ENCODE measurements around the gene SUGCT. TPM values are rescaled to one million over a fixed set of nuclear protein-coding genes. Genes with fewer than 3 reads are reported as not detected.

The SUGCT gene
- polyA plus RNA-seq, 1 donor from 2014 or later = 1.3 TPM

DNA sequence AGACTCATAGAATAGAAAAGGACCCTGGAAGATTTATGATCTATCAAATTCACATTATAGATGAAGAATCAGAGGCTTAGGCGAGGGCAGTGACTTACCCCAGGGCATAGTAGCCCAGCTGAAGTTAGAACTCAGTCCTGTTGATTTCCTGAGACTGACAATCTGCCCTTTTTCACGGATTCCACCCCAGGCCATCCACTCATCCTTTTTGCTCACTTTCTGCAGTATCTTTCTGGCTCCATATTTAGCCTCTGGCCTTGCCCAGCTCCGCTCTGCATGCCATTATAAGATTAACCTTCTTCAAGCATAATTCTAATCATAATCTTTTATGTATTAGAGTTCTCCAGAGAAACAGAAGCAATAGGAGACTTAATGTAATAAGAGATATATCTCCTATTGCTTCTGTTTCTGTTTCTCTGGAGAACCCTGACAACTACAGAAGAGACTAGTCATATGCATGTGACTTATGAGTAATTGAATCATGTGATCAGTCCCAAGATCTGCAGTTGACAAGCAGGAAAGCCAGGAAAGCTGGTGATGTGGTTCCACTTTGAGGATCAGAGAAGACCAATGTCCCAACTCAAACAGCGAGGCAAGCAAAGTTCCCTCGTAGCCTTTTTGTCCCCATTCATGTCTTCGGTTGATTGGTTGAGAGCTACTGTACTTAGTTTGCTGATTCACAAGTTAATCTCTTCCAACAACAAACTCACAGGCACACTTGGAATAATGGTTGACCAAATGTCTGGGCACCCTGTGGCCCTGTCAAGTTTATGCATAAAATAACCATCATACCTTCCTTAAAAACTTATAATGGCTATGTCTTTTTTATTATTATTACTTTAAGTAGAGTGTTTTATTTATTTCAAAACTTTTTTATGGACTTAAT is 412.1 kb downstream of the SUGCT start:
- Mint-ChIP-seq H3K27ac (no peak overlapping the region), H3K27me3 (no peaks in the 10 kb centered on the region)

DNA sequence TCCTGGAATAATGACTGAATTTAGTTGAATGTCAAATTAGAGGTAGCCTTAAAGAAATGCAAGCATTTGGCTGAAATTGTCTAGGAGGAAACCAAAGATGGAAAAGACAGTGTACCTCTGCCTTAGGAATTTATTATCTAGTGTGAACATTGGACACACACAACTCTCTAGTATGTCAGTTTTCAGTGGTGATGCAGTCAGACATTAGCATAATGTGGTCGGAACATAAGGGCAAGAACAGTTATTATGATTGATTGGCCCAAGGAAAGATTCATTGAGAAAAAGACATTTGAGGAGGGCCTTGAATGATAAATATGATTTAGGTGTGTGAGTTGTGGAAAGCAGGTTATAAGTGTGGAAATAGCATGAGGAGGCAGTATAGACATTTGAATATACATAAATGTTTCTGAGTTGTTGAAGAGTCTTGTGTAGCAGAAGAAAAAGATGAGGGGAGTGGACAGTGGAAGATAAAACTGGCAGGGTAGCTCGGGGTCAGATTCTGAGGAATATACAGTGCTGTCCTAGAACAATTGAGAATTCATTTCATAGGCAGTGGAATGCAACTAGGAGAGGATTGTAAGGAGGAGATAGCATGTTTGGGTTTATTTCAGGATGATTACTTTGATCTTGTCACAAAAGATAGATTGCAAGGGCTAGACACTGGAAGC is 414.7 kb downstream of the SUGCT start:
- Mint-ChIP-seq H3K27me3 (no peaks in the 10 kb centered on the region), H3K4me3 (no peak overlapping the region), H3K9me3 (no peaks in the 10 kb centered on the region), H3K27ac (no peak overlapping the region), H3K4me1 (peaks cover 0 to 5% (median 0%) of the 10 kb centered on the region in 3 donors), H3K36me3 (no peaks in the 10 kb centered on the region)

More for the DNA sequence above, 412.1 kb downstream of the SUGCT start:
- Mint-ChIP-seq H3K36me3 (no peaks in the 10 kb centered on the region), H3K4me3 (no peak overlapping the region), H3K9me3 (peaks cover 0 to 1% (median 0%) of the 10 kb centered on the region in 3 donors), H3K4me1 (peaks cover 0 to 4% (median 0%) of the 10 kb centered on the region in 3 donors)

DNA sequence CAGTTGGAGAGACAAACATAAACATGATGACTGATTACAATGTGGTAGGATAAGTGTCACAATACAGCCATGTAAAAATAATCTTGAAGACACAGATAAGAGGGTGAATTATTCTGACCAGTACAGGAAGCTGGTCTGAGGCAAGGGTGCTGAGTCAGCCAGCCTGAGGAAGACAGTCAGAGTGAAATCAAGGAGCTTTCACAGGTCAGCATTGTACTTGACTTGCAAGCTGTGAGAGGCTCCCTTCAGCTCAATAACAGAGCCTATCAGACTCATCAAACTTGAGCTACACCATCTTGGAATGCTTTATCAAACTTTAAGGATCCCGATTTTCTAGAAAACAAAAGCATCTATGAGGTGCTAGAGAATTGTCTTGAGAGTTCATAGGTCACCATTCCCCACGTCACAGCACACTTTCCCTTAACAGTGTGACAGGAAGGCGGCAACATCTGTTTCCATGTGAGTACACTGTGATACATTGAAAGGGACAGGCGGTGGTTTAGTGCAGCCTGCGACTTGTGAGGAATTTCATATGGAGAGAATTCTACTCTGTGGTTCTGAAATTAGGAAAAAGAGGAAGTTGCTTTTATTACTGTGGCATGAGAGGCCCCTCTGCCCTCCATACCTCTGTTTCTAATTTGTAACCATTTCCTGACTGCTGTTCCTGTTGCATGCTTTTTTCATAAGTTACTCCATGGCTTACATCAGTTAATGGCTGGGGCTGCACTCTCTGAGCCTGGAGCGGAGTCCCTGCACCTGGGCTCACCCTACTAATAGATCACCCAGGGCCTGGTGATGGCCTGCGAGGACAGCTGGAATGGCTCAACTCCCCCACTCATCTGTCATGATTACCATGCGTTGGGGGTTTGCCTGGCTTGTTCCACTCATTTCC is 417.1 kb downstream of the SUGCT start:
- H3K4me1 Mint-ChIP-seq = peaks cover 0 to 5% (median 0%) of the 10 kb centered on the region in 3 donors
- H3K4me3 Mint-ChIP-seq = no peak overlapping the region
- H3K27me3 Mint-ChIP-seq = no peaks in the 10 kb centered on the region
- no peak overlapping the region for H3K27ac Mint-ChIP-seq
- no peaks in the 10 kb centered on the region for H3K9me3 Mint-ChIP-seq
- no peaks in the 10 kb centered on the region for H3K36me3 Mint-ChIP-seq

DNA sequence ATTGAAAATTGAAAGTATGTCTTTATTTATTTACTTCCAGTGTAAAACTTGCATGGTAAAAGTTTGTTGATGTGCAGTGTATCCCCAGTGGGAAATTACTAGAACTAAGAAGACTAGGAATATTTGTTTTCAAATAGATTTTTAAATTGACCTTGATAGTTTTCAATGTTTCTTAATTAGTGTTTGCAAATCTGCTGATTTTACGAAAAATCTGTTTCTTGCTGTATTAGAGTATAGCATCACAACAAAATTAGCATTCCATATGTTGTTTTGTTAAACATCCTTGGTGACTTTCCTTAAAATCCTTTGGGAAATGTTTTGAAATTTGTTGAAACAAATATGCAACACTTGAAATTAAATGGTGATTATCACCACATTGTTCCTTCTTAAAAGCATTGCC is 425.9 kb downstream of the SUGCT start:
- Mint-ChIP-seq H3K27me3 (no peaks in the 10 kb centered on the region), H3K36me3 (no peaks in the 10 kb centered on the region), H3K4me3 (no peak overlapping the region), H3K27ac (no peak overlapping the region), H3K4me1 (no peaks in the 10 kb centered on the region), H3K9me3 (peaks cover 2 to 4% (median 2%) of the 10 kb centered on the region in 3 donors)

- Mint-ChIP-seq H3K27ac (no peak overlapping the region), H3K4me1 (no peaks in the 10 kb centered on the region), H3K36me3 (no peaks in the 10 kb centered on the region), H3K27me3 (no peaks in the 10 kb centered on the region), H3K4me3 (no peak overlapping the region), H3K9me3 (peaks cover 0 to 4% (median 2%) of the 10 kb centered on the region in 3 donors)
Observed at GRCh38 chr7:40566879-40567278, 432.1 kb downstream of the SUGCT start.

DNA sequence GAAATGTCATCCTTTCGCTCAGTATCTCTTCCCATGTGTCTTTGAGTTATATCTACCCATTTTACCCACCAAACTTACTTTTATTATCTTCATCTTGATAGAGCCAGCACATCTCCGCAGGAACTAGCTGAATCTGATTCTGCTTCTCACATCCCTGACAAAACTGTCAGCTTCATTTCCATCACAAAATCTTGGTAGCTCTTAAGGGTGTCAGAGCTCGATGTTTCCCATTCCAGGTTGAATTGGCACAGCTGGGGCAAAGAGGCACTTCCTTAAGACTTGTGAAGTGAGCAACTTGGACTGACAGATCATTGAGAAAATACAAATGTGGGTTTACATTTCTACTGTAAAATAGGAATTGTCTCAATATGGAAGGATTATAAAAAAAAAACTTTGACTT is 434.5 kb downstream of the SUGCT start:
- Mint-ChIP-seq H3K27ac (no peak overlapping the region), H3K4me3 (no peak overlapping the region), H3K27me3 (no peaks in the 10 kb centered on the region), H3K4me1 (no peaks in the 10 kb centered on the region), H3K9me3 (no peaks in the 10 kb centered on the region), H3K36me3 (no peaks in the 10 kb centered on the region)

- Mint-ChIP-seq H3K4me1 (no peaks in the 10 kb centered on the region), H3K4me3 (no peak overlapping the region), H3K27me3 (no peaks in the 10 kb centered on the region), H3K36me3 (no peaks in the 10 kb centered on the region), H3K9me3 (no peaks in the 10 kb centered on the region), H3K27ac (no peak overlapping the region)
Observed at GRCh38 chr7:40570223-40570622, 435.4 kb downstream of the SUGCT start.

GRCh38 chr7:40571796-40572195 is 437.0 kb downstream of the SUGCT start:
- H3K4me1 Mint-ChIP-seq = no peaks in the 10 kb centered on the region
- H3K9me3 Mint-ChIP-seq = no peaks in the 10 kb centered on the region
- no peak overlapping the region for H3K27ac Mint-ChIP-seq
- no peaks in the 10 kb centered on the region for H3K27me3 Mint-ChIP-seq
- no peak overlapping the region for H3K4me3 Mint-ChIP-seq
- no peaks in the 10 kb centered on the region for H3K36me3 Mint-ChIP-seq

- Mint-ChIP-seq H3K9me3 (no peaks in the 10 kb centered on the region), H3K4me3 (no peak overlapping the region), H3K27ac (peak overlapping the region in 1 of 3 donors; percentile 32), H3K36me3 (no peaks in the 10 kb centered on the region), H3K27me3 (no peaks in the 10 kb centered on the region), H3K4me1 (no peaks in the 10 kb centered on the region)
Observed at GRCh38 chr7:40572810-40573465, 438.1 kb downstream of the SUGCT start.

- Mint-ChIP-seq H3K27me3 (no peaks in the 10 kb centered on the region), H3K36me3 (no peaks in the 10 kb centered on the region), H3K9me3 (no peaks in the 10 kb centered on the region), H3K4me3 (no peak overlapping the region), H3K4me1 (no peaks in the 10 kb centered on the region), H3K27ac (no peak overlapping the region)
Observed at GRCh38 chr7:40579401-40579800, 444.6 kb downstream of the SUGCT start.

DNA sequence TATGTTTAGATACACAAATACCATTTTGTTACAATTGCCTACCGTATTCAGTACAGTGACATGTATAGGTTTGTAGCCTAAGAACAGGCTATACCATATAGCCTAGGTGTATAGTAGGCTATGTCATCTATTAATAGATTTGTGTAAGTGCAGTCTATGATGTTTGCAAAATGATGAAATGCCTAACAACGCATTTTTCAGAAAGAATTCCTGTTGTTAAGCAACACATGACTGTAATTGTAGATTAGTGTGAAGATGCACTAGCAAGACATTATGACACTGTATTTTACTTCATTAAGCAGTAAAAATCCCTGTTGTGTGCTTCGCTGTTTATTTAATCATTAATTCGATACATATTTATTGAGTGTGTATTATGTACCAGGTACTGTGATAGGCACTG is 446.0 kb downstream of the SUGCT start:
- no peaks in the 10 kb centered on the region for H3K36me3 Mint-ChIP-seq
- no peak overlapping the region for H3K27ac Mint-ChIP-seq
- no peaks in the 10 kb centered on the region for H3K27me3 Mint-ChIP-seq
- no peaks in the 10 kb centered on the region for H3K9me3 Mint-ChIP-seq
- H3K4me1 Mint-ChIP-seq = no peaks in the 10 kb centered on the region
- no peak overlapping the region for H3K4me3 Mint-ChIP-seq

DNA sequence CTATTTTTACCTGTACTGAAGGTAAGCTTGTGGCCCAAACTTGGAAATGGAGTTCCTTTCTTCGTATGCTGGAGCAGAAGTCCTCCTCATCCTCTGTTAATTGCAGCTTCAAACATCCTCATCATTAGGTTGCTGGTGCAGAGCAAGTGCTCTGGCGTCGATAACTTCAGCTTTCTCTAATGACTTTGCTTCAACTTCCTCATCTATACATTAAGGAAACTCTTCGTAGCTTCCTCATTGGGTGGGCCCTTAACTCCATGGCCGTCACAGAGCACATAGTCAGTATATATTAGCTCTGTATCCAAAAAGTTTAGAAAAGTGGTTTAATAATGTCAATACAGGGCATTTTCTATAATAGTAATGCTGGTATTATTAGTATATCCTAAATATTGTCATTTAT is 447.7 kb downstream of the SUGCT start:
- Mint-ChIP-seq H3K4me3 (no peak overlapping the region), H3K27ac (no peak overlapping the region), H3K4me1 (no peaks in the 10 kb centered on the region), H3K36me3 (no peaks in the 10 kb centered on the region), H3K9me3 (peaks cover 0 to 2% (median 0%) of the 10 kb centered on the region in 3 donors), H3K27me3 (no peaks in the 10 kb centered on the region)

GRCh38 chr7:40583667-40584444 is 449.1 kb downstream of the SUGCT start:
- no peaks in the 10 kb centered on the region for H3K27me3 Mint-ChIP-seq
- H3K4me3 Mint-ChIP-seq = no peak overlapping the region
- H3K9me3 Mint-ChIP-seq = peaks cover 0 to 2% (median 0%) of the 10 kb centered on the region in 3 donors
- no peak overlapping the region for H3K27ac Mint-ChIP-seq
- H3K4me1 Mint-ChIP-seq = no peaks in the 10 kb centered on the region
- no peaks in the 10 kb centered on the region for H3K36me3 Mint-ChIP-seq
